Measurements from ENCODE around the gene FOXN3. TPM values are rescaled to one million over a fixed set of nuclear protein-coding genes. Genes with fewer than 3 reads are reported as not detected.

The FOXN3 gene
- polyA plus RNA-seq, 1 donor, result 39.5 TPM

- Histone ChIP-seq H3K4me3 (ENCODE audit: low read length) (no peak overlapping the region), H3K36me3 (ENCODE audit: control insufficient read depth, insufficient read depth, low read length) (no peaks in the 10 kb centered on the region), H3K9me3 (ENCODE audit: control insufficient read depth, low read depth, low read length) (no peaks in the 10 kb centered on the region), H3K27ac (ENCODE audit: low read length) (no peak overlapping the region), H3K27me3 (ENCODE audit: control insufficient read depth, insufficient read depth, low read length) (no peaks in the 10 kb centered on the region), H3K4me1 (ENCODE audit: control insufficient read depth, insufficient read depth, low read length) (peaks cover 16% of the 10 kb centered on the region)
- 100% methylated on average over 1 of the region's 15 CpGs for WGBS (ENCODE audit: insufficient coverage, low lambda C conversion rate)
- no peak for DNase-seq
Observed at GRCh38 chr14:89231426-89232113, 185.5 kb downstream of the FOXN3 start.

- peak in 1 of 2 donors; percentile 26 for DNase-seq
- Histone ChIP-seq H3K9me3 (ENCODE audit: control insufficient read depth, low read depth, low read length) (no peaks in the 10 kb centered on the region), H3K36me3 (ENCODE audit: control insufficient read depth, insufficient read depth, low read length) (no peaks in the 10 kb centered on the region), H3K4me3 (ENCODE audit: low read length) (no peak overlapping the region), H3K27me3 (ENCODE audit: control insufficient read depth, insufficient read depth, low read length) (no peaks in the 10 kb centered on the region), H3K27ac (ENCODE audit: low read length) (no peak overlapping the region), H3K4me1 (ENCODE audit: control insufficient read depth, insufficient read depth, low read length) (peaks cover 13% of the 10 kb centered on the region)
- WGBS (ENCODE audit: insufficient coverage, low lambda C conversion rate), result 68% methylated on average over 5 of the region's 10 CpGs
Observed at GRCh38 chr14:89228921-89229639, 188.0 kb downstream of the FOXN3 start.

GRCh38 chr14:89227496-89227836 is 189.6 kb downstream of the FOXN3 start:
- WGBS (ENCODE audit: insufficient coverage, low lambda C conversion rate), result no CpG with 5 or more reads among the region's 8 CpGs
- no peak overlapping the region for H3K4me3 ChIP-seq (ENCODE audit: low read length)
- peaks cover 13% of the 10 kb centered on the region for H3K4me1 ChIP-seq (ENCODE audit: control insufficient read depth, insufficient read depth, low read length)
- H3K27me3 ChIP-seq (ENCODE audit: control insufficient read depth, insufficient read depth, low read length), result no peaks in the 10 kb centered on the region
- H3K27ac ChIP-seq (ENCODE audit: low read length), result peak overlapping the region; percentile 34
- H3K36me3 ChIP-seq (ENCODE audit: control insufficient read depth, insufficient read depth, low read length), result peaks cover 7% of the 10 kb centered on the region
- DNase-seq, result peak in 1 of 2 donors; percentile 63
- no peaks in the 10 kb centered on the region for H3K9me3 ChIP-seq (ENCODE audit: control insufficient read depth, low read depth, low read length)

- peak in 1 of 2 donors; percentile 49 for DNase-seq
- no peaks in the 10 kb centered on the region for H3K9me3 ChIP-seq (ENCODE audit: control insufficient read depth, low read depth, low read length)
- 83% methylated on average over 2 of the region's 8 CpGs for WGBS (ENCODE audit: insufficient coverage, low lambda C conversion rate)
- no peaks in the 10 kb centered on the region for H3K27me3 ChIP-seq (ENCODE audit: control insufficient read depth, insufficient read depth, low read length)
- H3K4me3 ChIP-seq (ENCODE audit: low read length), result no peak overlapping the region
- H3K27ac ChIP-seq (ENCODE audit: low read length), result peak overlapping the region; percentile 11
- H3K4me1 ChIP-seq (ENCODE audit: control insufficient read depth, insufficient read depth, low read length), result peaks cover 13% of the 10 kb centered on the region
- peaks cover 7% of the 10 kb centered on the region for H3K36me3 ChIP-seq (ENCODE audit: control insufficient read depth, insufficient read depth, low read length)
Observed at GRCh38 chr14:89226801-89227495, 190.1 kb downstream of the FOXN3 start.

GRCh38 chr14:89225607-89226006 is 191.4 kb downstream of the FOXN3 start:
- H3K4me1 ChIP-seq (ENCODE audit: control insufficient read depth, insufficient read depth, low read length), result peaks cover 13% of the 10 kb centered on the region
- no peaks in the 10 kb centered on the region for H3K27me3 ChIP-seq (ENCODE audit: control insufficient read depth, insufficient read depth, low read length)
- 40% methylated on average over 1 of the region's 4 CpGs for WGBS (ENCODE audit: insufficient coverage, low lambda C conversion rate)
- H3K36me3 ChIP-seq (ENCODE audit: control insufficient read depth, insufficient read depth, low read length), result peaks cover 7% of the 10 kb centered on the region
- H3K27ac ChIP-seq (ENCODE audit: low read length), result no peak overlapping the region
- DNase-seq, result no peak
- no peak overlapping the region for H3K4me3 ChIP-seq (ENCODE audit: low read length)
- H3K9me3 ChIP-seq (ENCODE audit: control insufficient read depth, low read depth, low read length), result no peaks in the 10 kb centered on the region

GRCh38 chr14:89221109-89221810 is 195.8 kb downstream of the FOXN3 start:
- H3K27ac ChIP-seq (ENCODE audit: low read length), result no peak overlapping the region
- peak; percentile 23 to 60 for DNase-seq

GRCh38 chr14:89219051-89219450 is 198.0 kb downstream of the FOXN3 start:
- H3K9me3 ChIP-seq (ENCODE audit: control insufficient read depth, low read depth, low read length), result no peaks in the 10 kb centered on the region
- H3K27ac ChIP-seq (ENCODE audit: low read length), result no peak overlapping the region
- H3K36me3 ChIP-seq (ENCODE audit: control insufficient read depth, insufficient read depth, low read length), result peaks cover 7% of the 10 kb centered on the region
- no peaks in the 10 kb centered on the region for H3K27me3 ChIP-seq (ENCODE audit: control insufficient read depth, insufficient read depth, low read length)
- WGBS (ENCODE audit: insufficient coverage, low lambda C conversion rate), result no CpG with 5 or more reads among the region's 6 CpGs
- no peaks in the 10 kb centered on the region for H3K4me1 ChIP-seq (ENCODE audit: control insufficient read depth, insufficient read depth, low read length)
- no peak overlapping the region for H3K4me3 ChIP-seq (ENCODE audit: low read length)
- no peak for DNase-seq

More at GRCh38 chr14:89221109-89221810, 195.8 kb downstream of the FOXN3 start:
- no peaks in the 10 kb centered on the region for H3K9me3 ChIP-seq (ENCODE audit: control insufficient read depth, low read depth, low read length)
- no peaks in the 10 kb centered on the region for H3K27me3 ChIP-seq (ENCODE audit: control insufficient read depth, insufficient read depth, low read length)
- WGBS (ENCODE audit: insufficient coverage, low lambda C conversion rate), result 57% methylated on average over 3 of the region's 5 CpGs
- H3K4me1 ChIP-seq (ENCODE audit: control insufficient read depth, insufficient read depth, low read length), result no peaks in the 10 kb centered on the region
- no peak overlapping the region for H3K4me3 ChIP-seq (ENCODE audit: low read length)
- H3K36me3 ChIP-seq (ENCODE audit: control insufficient read depth, insufficient read depth, low read length), result peaks cover 7% of the 10 kb centered on the region

GRCh38 chr14:89217891-89218290 is 199.1 kb downstream of the FOXN3 start:
- Histone ChIP-seq H3K27me3 (ENCODE audit: control insufficient read depth, insufficient read depth, low read length) (no peaks in the 10 kb centered on the region), H3K9me3 (ENCODE audit: control insufficient read depth, low read depth, low read length) (no peaks in the 10 kb centered on the region), H3K36me3 (ENCODE audit: control insufficient read depth, insufficient read depth, low read length) (peaks cover 1% of the 10 kb centered on the region), H3K27ac (ENCODE audit: low read length) (no peak overlapping the region), H3K4me3 (ENCODE audit: low read length) (no peak overlapping the region), H3K4me1 (ENCODE audit: control insufficient read depth, insufficient read depth, low read length) (no peaks in the 10 kb centered on the region)
- DNase-seq, result no peak
- no CpG with 5 or more reads among the region's 4 CpGs for WGBS (ENCODE audit: insufficient coverage, low lambda C conversion rate)

- Histone ChIP-seq H3K9me3 (ENCODE audit: control insufficient read depth, low read depth, low read length) (no peaks in the 10 kb centered on the region), H3K36me3 (ENCODE audit: control insufficient read depth, insufficient read depth, low read length) (no peaks in the 10 kb centered on the region), H3K27ac (ENCODE audit: low read length) (no peak overlapping the region), H3K27me3 (ENCODE audit: control insufficient read depth, insufficient read depth, low read length) (no peaks in the 10 kb centered on the region), H3K4me3 (ENCODE audit: low read length) (no peak overlapping the region), H3K4me1 (ENCODE audit: control insufficient read depth, insufficient read depth, low read length) (no peaks in the 10 kb centered on the region)
- WGBS (ENCODE audit: insufficient coverage, low lambda C conversion rate), result 100% methylated on average over 1 of the region's 7 CpGs
- DNase-seq, result no peak
Observed at GRCh38 chr14:89215531-89215930, 201.5 kb downstream of the FOXN3 start.

- Histone ChIP-seq H3K9me3 (ENCODE audit: control insufficient read depth, low read depth, low read length) (no peaks in the 10 kb centered on the region), H3K36me3 (ENCODE audit: control insufficient read depth, insufficient read depth, low read length) (no peaks in the 10 kb centered on the region), H3K27me3 (ENCODE audit: control insufficient read depth, insufficient read depth, low read length) (no peaks in the 10 kb centered on the region), H3K4me3 (ENCODE audit: low read length) (no peak overlapping the region), H3K27ac (ENCODE audit: low read length) (no peak overlapping the region), H3K4me1 (ENCODE audit: control insufficient read depth, insufficient read depth, low read length) (no peaks in the 10 kb centered on the region)
- no peak for DNase-seq
Observed at GRCh38 chr14:89215114-89215513, 201.9 kb downstream of the FOXN3 start.

Measured in large intestine (tissue), 3 donors.